GM12801 (cell line): ENCODE measurements around the gene ASXL2.

Experiments
- CTCF ChIP-seq: IDR thresholded peaks from one replicate; pipeline ENCODE4 v1.5.1; 2011; ENCODE audit warnings: control low read depth; ENCODE audit not compliant: insufficient read length; ENCODE audit errors: extremely low read depth

ASXL2 gene

GRCh38 chr2:25787020-25787419, 91.3 kb downstream of the ASXL2 start:
- no peak for TF ChIP-seq CTCF

- no peak for TF ChIP-seq CTCF
Observed at GRCh38 chr2:25784404-25784803, 93.9 kb downstream of the ASXL2 start.

GRCh38 chr2:25777077-25777476, 101.2 kb downstream of the ASXL2 start:
- TF ChIP-seq CTCF = no peak

GRCh38 chr2:25772078-25772477, 106.2 kb downstream of the ASXL2 start:
- TF ChIP-seq CTCF = no peak

- TF ChIP-seq CTCF = no peak
Observed at GRCh38 chr2:25763575-25763974, 114.7 kb downstream of the ASXL2 start.

GRCh38 chr2:25760297-25760696, 118.0 kb downstream of the ASXL2 start:
- no peak for TF ChIP-seq CTCF

GRCh38 chr2:25758348-25758747, 119.9 kb downstream of the ASXL2 start:
- no peak for TF ChIP-seq CTCF

- no peak for TF ChIP-seq CTCF
Observed at GRCh38 chr2:25757906-25758305, 120.4 kb downstream of the ASXL2 start.
